Uterus (tissue), 2 donors: ENCODE measurements around the gene PPME1.

Source experiments
- CTCF ChIP-seq, 4 experiments: fragments of 200-600 bp in 2 of 4; fragments of 450-650 bp in 2 of 4; sonication (generic) in 2 of 4; IDR thresholded peaks; one replicate each; pipeline ENCODE4 v1.5.1; 2016 to 2019; ENCODE audit warnings: antibody characterized with exemption in 4 of 4, mild to moderate bottlenecking in 2 of 4, moderate library complexity in 1 of 4
- POLR2A ChIP-seq, 2 donors: fragments of 450-650 bp; IDR thresholded peaks; one replicate each; pipeline ENCODE4 v1.6.1; 2016; ENCODE audit warnings: antibody characterized with exemption in 2 of 2, mild to moderate bottlenecking in 1 of 2, moderate library complexity in 1 of 2

GRCh38 chr11:74276581-74276980, 105.5 kb downstream of the PPME1 start:
- no peak for TF ChIP-seq CTCF (IDR thresholded peaks at IDR 0.05)
- TF ChIP-seq POLR2A (IDR thresholded peaks at IDR 0.05) = no peak
